Tibial nerve (tissue), 4 donors: Measurements from ENCODE around the gene CDK6.

Experiments used
- CTCF ChIP-seq, 5 experiments: fragments of 200-600 bp in 3 of 5; fragments of 450-650 bp in 2 of 5; sonication (generic) in 3 of 5; IDR thresholded peaks; one replicate each; pipeline ENCODE4 v1.5.1; 2016 to 2019; ENCODE audit warnings: antibody characterized with exemption in 5 of 5, mild to moderate bottlenecking in 3 of 5, moderate library complexity in 2 of 5
- EP300 ChIP-seq, 2 donors: sonication (generic); formaldehyde crosslinking; IDR thresholded peaks; one replicate each; pipeline ENCODE4 v1.6.1; 2017; ENCODE audit warnings: antibody characterized with exemption in 2 of 2, mild to moderate bottlenecking in 1 of 2
- POLR2A ChIP-seq, 2 donors: fragments of 450-650 bp; IDR thresholded peaks; one replicate each; pipeline ENCODE4 v1.6.1; 2017; ENCODE audit warnings: antibody characterized with exemption in 2 of 2, mild to moderate bottlenecking in 2 of 2, moderate library complexity in 2 of 2

- TF ChIP-seq POLR2A (IDR thresholded peaks at IDR 0.05) (no peak), CTCF (IDR thresholded peaks at IDR 0.05) (no peak), EP300 (IDR thresholded peaks at IDR 0.05) (no peak)
Observed at GRCh38 chr7:92740134-92740533, 96.2 kb downstream of the CDK6 start.
